GM19463 (cell line): ENCODE measurements around the gene MAGT1.
"Not testable (repeated sequence)": the region's sequence is repeated elsewhere in the genome, so short reads cannot be mapped to it uniquely, and the experiment has no call there.

Experiments
- ATAC-seq: cut with Tn5 transposase; IDR thresholded peaks from one replicate; pipeline ENCODE4 v1.9.1; 2021; ENCODE audit warnings: mild to moderate bottlenecking, moderate library complexity; ENCODE audit not compliant: unreplicated experiment

Gene MAGT1

DNA sequence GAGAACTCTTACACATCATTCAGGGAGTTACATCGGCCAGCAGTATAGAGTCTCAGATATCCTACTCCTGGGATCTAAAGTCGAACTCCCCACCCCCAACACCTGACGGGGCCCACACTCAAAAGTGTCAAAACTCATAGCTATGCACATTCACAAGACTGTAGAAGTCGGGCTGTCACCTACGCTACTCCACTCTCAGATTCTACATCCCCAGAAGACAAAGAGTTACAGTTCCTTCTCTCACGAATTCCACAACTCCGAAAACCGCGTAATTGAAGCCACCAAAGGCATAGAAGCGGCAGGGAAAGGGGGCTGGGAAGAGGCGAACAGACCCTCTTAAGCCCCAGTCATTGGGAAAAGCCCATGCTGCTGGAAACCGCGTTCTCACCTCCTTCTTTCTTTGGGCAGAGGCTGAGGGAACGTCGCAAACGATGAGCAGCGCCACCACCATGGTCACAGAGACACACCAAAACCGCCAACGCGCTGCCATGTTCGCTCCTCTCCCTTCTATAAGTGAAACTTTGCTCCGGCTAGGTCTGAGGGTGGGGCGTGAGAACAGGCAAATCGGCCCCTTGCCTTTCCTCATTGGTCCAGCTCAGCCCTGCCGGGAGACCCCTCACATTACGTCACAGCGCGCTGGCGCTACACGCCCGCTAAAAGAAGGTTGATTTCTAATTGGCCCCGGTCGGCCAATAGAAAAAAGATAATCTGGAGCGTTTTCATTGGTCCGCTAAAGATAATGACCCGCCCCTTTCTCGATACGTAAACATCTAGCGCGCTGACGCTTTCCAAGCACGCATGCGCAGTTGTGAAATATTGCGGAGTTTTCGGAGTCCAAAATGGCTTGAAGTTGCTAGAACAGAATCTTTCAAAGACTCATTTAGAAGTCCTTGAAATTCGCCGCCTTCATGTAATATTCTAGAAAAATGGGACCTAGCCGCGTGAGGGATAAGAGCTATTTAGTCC is at the start of gene MAGT1:
Gene MAGT1, minus strand, starts transcription at position 515 of the 966 bp plus-strand sequence. Its CDS starts 25 bp downstream, at position 490.
- peak; percentile 89 for ATAC-seq

GRCh38 chrX:77945031-77945430 is 49.8 kb upstream of the MAGT1 start:
- ATAC-seq: not testable (repeated sequence)

DNA sequence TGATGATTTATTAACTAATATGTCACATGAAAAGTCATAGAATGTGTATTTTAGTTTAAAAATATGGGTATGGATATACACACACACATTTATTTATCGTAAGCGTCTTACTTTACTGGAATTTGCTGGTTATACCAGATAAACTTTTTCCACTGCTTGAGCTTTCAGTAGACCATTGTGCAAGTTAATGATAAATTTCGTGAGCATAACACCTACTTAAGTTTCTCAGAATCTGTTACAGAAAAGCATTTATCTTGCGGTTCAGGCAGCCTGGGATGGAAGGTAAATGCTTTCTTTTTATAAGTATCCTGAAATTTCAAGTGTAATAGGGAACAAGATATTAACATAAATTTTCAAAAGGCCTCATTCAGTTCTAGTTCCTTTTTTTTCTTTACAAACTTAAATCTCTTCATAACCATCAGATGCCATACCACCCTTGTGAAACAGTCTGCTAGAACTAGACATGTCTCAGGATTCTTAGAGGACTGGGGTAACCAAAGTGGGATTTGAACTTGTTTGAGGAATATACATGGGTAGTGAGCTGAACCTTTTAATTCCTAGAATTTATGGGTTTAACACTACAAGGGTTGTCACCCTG is 42.9 kb upstream of the MAGT1 start:
- ATAC-seq: no peak

DNA sequence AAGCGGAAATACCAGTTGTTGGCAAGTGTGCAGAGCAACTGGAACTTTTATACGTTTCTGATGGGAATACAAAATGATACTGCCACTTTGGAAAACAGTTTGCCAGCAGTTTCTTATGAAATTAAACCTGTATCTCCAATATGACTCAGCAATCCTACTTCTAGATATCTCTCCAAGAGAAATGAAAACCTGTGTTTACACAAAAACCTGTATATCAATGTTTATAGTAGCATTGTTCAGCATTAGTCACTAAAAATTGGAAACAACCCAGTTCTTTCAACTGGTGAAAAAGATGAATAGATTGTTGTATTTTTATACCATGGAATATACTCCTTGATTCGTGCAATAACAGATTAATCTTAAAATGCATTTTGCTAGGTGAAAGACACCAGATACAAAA is 42.1 kb upstream of the MAGT1 start:
- no peak for ATAC-seq

- no peak for ATAC-seq
These were observed 41.1 kb upstream of the MAGT1 start for GRCh38 chrX:77936299-77936698.

- ATAC-seq: no peak
These were observed 40.7 kb upstream of the MAGT1 start for GRCh38 chrX:77935886-77936285.

- no peak for ATAC-seq
These were observed 35.3 kb upstream of the MAGT1 start for GRCh38 chrX:77930581-77930980.

DNA sequence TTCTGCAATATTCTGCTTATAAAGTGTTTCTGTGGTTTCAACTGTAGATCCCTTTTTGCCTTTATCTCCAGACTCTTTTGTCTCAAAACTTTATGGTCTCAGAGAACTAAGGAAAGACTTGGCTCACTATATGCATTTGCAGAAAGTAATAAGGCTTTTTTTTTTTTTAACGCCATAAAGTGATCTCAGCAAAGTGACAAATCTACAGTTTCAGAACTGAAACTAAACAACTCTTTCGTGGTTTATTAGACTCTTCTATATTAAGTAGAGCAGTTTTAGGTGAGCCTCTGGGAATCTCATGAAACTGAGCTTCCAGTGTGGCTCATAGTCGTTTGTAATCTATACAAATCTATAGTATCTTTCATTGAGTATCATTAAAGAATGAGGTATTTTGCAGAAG is 30.5 kb upstream of the MAGT1 start:
- no peak for ATAC-seq

DNA sequence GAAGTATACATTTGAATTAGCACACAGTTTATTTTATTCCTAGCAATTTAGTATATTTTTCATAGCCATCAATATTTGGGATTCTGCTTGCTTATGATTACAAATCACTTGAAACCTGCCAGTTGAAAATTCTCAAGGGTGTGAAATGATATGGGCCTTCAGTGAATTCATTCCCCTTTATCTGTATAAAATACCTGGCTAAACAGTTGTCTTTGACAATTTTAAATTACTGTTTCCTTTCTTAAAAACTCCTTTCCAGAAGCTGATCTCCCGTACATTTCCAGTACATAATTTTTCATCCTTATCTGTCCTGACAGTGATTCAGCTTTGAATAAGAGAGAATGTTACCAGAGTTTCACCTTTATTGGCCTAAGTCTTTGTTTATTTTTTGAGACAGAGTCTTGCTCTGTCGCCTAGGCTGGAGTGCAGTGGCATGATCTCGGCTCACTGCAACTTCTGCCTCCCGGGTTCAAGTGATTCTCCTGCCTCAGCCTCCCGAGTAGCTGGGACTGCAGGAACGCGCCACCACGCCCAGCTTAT is 29.2 kb upstream of the MAGT1 start:
- no peak for ATAC-seq

GRCh38 chrX:77922787-77923186 is 27.6 kb upstream of the MAGT1 start:
- ATAC-seq: no peak

DNA sequence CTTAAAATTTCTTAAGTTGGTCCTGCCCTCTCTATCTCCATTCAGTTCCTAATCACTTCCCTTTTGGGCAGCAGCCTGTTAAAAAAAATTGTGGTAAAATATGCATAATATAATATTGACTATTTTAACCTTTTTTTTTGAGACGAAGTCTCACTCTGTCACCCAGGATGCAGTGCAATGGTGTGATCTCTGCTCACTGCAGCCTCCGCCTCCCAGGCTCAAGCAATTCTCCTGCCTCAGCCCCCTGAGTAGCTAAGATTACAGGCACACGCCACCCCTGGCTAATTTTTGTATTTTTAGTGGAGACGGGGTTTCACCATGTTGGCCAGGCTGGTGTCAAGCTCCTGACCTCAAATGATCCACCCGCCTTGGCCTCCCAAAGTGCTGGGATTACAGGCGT is 24.1 kb upstream of the MAGT1 start:
- ATAC-seq: not testable (repeated sequence)

DNA sequence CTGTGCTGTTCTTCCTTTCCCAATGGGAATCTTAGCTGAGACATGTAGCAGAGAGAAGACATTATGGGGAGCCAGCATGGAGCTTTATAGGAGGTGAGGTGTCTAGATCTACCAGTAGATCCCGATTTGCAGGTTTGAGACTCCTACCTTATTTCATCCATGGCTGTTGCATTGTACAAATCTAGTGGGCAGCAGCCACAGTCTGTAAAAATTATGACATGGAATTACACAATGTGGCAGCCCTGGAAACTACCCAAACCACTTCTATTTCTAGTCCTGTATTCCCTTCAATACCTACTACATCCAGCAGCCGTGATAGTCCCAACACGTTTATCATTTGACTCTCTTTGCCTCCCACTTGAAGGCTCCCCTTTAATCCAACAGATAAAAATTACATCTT is 23.3 kb upstream of the MAGT1 start:
- no peak for ATAC-seq

DNA sequence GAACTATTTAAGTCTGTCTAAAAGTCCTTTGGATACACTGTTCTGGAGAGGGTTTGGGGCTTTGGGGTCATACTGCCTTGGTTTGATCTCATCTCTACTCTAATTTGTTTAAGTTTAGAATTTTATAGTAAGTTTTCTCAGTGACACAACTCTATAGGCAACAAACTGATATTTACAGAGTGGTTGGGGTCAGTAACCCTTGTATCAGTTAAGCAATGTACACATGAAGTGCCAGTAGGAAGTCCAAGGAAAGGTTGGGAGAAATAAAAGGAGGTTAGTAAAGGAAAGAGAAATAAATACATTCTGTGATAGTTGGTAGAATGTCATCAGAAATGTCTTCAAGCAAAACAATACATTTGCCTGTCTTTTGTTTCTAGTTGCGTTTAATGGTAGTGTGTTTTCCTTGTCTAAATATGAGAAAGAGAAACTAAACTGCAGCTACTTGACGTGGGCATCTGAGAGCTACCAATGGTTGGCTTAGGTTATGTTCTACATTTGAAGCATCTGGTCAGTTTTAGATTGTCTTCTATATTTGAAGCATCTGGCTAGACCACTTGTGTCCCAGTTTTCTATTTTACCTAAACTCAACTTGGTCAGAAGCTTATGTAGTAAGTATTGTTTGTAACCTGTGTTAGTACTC is 22.2 kb upstream of the MAGT1 start:
- ATAC-seq: no peak

DNA sequence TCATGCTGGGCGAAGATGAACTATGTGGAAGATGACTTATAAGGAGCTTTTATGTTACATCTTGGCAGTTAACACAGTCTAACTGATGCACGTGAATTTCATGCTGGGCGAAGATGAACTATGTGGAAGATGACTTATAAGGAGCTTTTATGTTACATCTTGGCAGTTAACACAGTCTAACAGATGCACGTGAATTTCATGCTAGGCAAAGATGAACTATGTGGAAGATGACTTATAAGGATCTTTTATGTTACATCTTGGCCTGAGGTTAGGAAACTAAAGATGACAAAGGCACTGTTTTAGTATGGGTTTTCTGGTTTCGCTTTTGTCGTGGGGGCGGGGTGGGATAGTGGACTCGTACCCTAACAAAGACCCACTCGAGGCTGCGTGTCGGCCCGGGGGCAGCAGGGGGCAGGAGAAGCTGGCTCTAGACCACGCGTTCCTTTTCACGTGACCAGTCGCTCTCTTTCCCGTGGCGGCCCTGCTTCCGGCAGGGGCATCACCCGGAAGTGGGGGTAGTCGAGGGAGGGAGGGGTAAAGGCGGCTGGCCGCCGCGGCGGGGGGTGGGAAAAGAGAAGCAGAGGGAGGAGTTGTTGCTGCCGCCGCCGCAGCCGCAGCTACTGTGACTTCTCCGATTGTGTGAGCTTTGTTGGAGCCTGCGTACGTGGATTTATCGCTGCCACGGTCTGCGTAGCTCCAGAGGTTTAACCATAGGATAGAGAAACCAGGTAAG is 15.0 kb upstream of the MAGT1 start, which contains the start of gene ATP7A:
Gene ATP7A, plus strand, starts transcription at position 586 of the 733 bp plus-strand sequence. CDS start 60,949 bp downstream, outside the sequence.
- ATAC-seq: peak; percentile 96

- ATAC-seq: no peak
These were observed 6.3 kb upstream of the MAGT1 start for GRCh38 chrX:77901506-77901905.

GRCh38 chrX:77900688-77901087 is 5.5 kb upstream of the MAGT1 start:
- no peak for ATAC-seq

GRCh38 chrX:77899081-77899828 is 4.0 kb upstream of the MAGT1 start, which contains the start of gene COX7B:
Gene COX7B, plus strand, starts transcription at chrX:77899468. Its CDS starts 86 bp downstream, at chrX:77899554.
- peak; percentile 49 for ATAC-seq

- ATAC-seq: no peak
These were observed 1.5 kb downstream of the MAGT1 start for GRCh38 chrX:77893713-77894112.

DNA sequence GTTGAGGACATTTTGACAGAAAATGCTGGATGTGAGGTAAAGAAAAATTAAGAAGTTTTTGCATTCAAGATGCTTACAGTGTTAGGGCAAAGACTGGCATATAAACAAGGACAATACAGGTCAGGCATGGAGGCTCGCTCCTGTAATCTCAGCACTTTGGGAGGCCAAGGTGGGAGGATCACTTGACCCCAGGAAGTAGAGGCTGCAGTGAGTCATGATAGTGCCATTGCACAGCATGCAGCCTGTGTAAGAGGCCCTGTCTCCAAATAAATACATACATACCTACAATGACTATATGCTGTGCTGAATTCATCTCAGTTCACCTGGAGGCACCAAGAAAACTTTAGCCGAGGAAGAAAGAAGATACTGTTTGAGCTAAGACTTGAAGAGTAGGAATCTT is 2.3 kb downstream of the MAGT1 start:
- no peak for ATAC-seq

DNA sequence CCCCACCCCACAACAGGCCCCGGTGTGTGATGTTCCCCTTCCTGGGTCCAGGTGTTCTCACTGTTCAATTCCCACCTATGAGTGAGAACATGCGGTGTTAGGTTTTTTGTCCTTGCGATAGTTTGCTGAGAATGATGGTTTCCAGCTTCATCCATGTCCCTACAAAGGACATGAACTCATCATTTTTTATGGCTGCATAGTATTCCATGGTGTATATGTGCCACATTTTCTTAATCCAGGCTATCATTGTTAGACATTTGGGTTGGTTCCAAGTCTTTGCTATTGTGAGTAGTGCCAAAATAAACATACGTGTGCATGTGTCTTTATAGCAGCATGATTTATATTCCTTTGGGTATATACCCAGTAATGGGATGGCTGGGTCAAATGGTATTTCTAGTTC is 13.8 kb downstream of the MAGT1 start:
- ATAC-seq: not testable (repeated sequence)
